Mesothelial cell of epicardium (in vitro differentiated cells): ENCODE results near the gene PARVA. TPM values are rescaled to one million over a fixed set of nuclear protein-coding genes. Genes with fewer than 3 reads are reported as not detected.
A peak's percentile ranks its signal among the peaks of the same experiment; 100 is the strongest.

Source experiments
- DNase-seq, 2 experiments: peaks; one replicate each; pipeline ENCODE4 v3.0.0; 2021; ENCODE audit warnings: low spot score in 2 of 2; ENCODE audit not compliant: unreplicated experiment in 2 of 2
- H3K27ac Mint-ChIP-seq: 2 replicates; pipeline ENCODE4 v1.8.0; 2021; ENCODE audit warnings: mixed read lengths
- H3K27me3 Mint-ChIP-seq: 2 replicates; pipeline ENCODE4 v1.8.0; 2021; ENCODE audit warnings: low read depth, mixed read lengths
- H3K36me3 Mint-ChIP-seq: 2 replicates; pipeline ENCODE4 v1.8.0; 2021; ENCODE audit warnings: mixed read lengths
- H3K4me1 Mint-ChIP-seq: 2 replicates; pipeline ENCODE4 v1.8.0; 2021; ENCODE audit warnings: mixed read lengths
- H3K4me3 Mint-ChIP-seq: 2 replicates; pipeline ENCODE4 v1.8.0; 2021; ENCODE audit warnings: mild to moderate bottlenecking, moderate library complexity, mixed read lengths
- H3K9me3 Mint-ChIP-seq: 2 replicates; pipeline ENCODE4 v1.8.0; 2021; ENCODE audit warnings: mixed read lengths
- total RNA-seq: library from RNA; stranded (reverse); gene quantifications from 3 replicates; pipeline ENCODE4 v1.2.1, GENCODE V29; 2021
- TF ChIP-seq, protein P1 (sequence below): fragments of 200-600 bp; sonication (generic); IDR thresholded peaks from one replicate; pipeline ENCODE4 v1.5.0; 2021; ENCODE audit warnings: antibody characterized with exemption; ENCODE audit not compliant: unreplicated experiment

The PARVA gene
- total RNA-seq, 1 donor from 2014 or later: 77.1 TPM

DNA sequence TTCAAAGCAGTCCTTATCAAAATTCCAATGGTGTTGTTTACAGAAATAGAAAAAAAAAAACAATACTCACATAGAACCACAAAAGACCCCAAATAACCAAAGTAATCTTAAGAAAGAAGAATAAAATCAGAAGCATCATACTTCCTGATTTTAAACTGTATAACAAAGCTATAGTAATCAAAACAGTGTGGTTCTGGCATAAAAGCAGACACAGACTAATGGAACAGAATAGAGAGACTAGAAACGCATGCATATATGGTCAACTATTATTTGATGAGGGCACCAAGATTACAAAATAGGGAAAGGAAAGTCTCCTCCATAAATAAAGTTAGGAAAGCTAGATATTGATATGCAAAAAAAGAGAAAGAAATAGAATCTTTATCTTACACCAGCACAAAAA lies 176.8 kb downstream of the PARVA start:
- TF ChIP-seq, protein P1, sequence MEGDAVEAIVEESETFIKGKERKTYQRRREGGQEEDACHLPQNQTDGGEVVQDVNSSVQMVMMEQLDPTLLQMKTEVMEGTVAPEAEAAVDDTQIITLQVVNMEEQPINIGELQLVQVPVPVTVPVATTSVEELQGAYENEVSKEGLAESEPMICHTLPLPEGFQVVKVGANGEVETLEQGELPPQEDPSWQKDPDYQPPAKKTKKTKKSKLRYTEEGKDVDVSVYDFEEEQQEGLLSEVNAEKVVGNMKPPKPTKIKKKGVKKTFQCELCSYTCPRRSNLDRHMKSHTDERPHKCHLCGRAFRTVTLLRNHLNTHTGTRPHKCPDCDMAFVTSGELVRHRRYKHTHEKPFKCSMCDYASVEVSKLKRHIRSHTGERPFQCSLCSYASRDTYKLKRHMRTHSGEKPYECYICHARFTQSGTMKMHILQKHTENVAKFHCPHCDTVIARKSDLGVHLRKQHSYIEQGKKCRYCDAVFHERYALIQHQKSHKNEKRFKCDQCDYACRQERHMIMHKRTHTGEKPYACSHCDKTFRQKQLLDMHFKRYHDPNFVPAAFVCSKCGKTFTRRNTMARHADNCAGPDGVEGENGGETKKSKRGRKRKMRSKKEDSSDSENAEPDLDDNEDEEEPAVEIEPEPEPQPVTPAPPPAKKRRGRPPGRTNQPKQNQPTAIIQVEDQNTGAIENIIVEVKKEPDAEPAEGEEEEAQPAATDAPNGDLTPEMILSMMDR: no peak
- no peak overlapping the region for H3K4me3 Mint-ChIP-seq
- H3K27me3 Mint-ChIP-seq: no peaks in the 10 kb centered on the region
- H3K4me1 Mint-ChIP-seq: peaks cover 29% of the 10 kb centered on the region
- H3K9me3 Mint-ChIP-seq: peaks cover 15% of the 10 kb centered on the region
- no peak overlapping the region for H3K27ac Mint-ChIP-seq
- no peak for DNase-seq
- H3K36me3 Mint-ChIP-seq: peaks cover 2% of the 10 kb centered on the region

DNA sequence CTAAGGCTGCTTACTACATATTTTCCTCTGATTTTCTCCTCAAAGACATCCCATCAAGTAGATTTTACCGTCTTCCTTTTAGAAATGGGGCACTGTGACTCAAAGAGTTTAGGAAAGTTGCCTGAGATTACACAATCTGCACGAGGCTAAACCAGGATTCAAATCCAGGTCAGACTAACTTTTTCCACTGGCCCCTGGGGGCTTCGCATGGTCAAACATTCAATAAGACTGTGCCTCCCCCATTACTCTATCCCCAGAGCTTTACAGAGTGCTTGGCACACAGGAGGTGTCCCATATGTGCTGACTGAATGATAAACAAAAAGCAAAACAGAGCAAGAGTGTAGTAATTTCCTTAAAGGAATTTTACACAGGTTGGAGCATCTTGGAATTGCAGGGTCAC lies 178.8 kb downstream of the PARVA start:
- Mint-ChIP-seq H3K4me3 (no peak overlapping the region), H3K4me1 (peaks cover 36% of the 10 kb centered on the region), H3K36me3 (peaks cover 2% of the 10 kb centered on the region), H3K27ac (peak overlapping the region; percentile 93), H3K27me3 (no peaks in the 10 kb centered on the region), H3K9me3 (peaks cover 28% of the 10 kb centered on the region)
- TF ChIP-seq, protein P1: no peak
- no peak for DNase-seq

DNA sequence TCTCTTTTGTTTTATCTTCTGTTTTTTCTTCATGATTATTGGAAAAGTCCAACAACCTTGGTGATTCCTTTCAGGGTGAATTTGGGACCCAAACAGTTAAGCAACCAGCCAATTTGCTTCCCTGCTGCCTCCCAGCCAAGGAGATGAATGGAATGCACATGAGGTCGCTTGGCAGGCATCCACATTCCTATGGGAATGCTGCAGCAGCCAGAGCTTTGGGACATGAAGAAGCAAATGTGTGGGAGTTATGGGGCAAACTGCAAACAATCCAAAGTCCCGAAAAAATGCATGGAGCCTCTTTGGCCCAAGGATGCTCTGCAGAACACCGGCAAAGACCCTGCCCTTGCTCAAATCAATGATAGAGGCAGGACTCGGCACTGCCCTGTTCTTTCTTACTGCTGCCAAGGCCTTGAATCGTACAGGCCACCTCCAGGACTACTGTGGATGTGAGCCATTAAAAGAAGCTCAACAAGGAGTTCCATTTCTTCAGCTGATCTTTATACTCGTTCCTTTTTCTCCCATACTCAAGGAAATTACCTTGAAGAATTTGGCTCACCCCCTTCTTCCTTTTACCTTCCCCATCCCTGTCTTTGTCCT lies 179.5 kb downstream of the PARVA start:
- H3K4me1 Mint-ChIP-seq: peaks cover 36% of the 10 kb centered on the region
- peaks cover 28% of the 10 kb centered on the region for H3K9me3 Mint-ChIP-seq
- H3K27ac Mint-ChIP-seq: peak overlapping the region; percentile 93
- DNase-seq: peak; percentile 55 to 70
- TF ChIP-seq, protein P1: no peak
- H3K27me3 Mint-ChIP-seq: no peaks in the 10 kb centered on the region
- peaks cover 2% of the 10 kb centered on the region for H3K36me3 Mint-ChIP-seq
- no peak overlapping the region for H3K4me3 Mint-ChIP-seq

DNA sequence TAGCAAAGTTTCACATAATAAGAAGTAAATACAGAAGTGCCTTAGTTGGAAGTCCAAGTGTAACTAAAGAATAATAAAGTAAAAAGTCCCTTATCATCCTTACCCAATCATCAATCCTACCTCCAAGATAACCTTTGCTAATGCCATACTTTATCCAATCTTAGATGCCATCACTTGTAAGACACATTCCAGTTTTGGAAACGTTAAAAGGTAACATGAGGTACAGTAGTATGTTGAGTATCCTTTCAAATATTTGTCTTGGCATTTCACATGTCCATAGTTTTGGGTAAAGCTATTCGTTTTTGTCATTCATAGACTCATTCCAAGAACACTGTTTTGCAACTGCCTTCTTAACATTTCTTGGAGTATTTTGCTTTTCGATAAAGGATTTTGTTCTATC lies 181.6 kb downstream of the PARVA start:
- no peak overlapping the region for H3K4me3 Mint-ChIP-seq
- peaks cover 24% of the 10 kb centered on the region for H3K9me3 Mint-ChIP-seq
- H3K36me3 Mint-ChIP-seq: peaks cover 2% of the 10 kb centered on the region
- TF ChIP-seq, protein P1: no peak
- DNase-seq: no peak
- H3K27ac Mint-ChIP-seq: no peak overlapping the region
- no peaks in the 10 kb centered on the region for H3K27me3 Mint-ChIP-seq
- H3K4me1 Mint-ChIP-seq: peaks cover 44% of the 10 kb centered on the region

DNA sequence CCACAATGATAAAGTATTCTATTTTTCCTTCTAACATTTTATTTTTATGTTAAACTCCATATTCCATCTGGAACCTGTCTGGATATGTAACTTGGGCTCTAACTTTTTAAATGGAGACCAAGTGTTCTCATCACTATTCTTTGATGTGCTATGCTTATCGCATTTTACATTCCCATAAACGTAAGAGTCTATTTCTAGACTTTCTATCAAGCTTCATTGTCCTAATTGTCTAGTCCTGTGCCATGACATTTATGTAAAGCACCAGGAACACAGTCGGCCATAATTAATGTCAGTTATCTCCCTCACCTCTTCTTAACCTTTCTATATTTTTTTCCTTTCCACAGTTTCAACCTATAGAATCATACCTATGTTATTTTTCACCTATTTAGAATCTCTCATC lies 183.0 kb downstream of the PARVA start:
- H3K4me1 Mint-ChIP-seq: peaks cover 42% of the 10 kb centered on the region
- no peak for DNase-seq
- H3K36me3 Mint-ChIP-seq: no peaks in the 10 kb centered on the region
- H3K27ac Mint-ChIP-seq: no peak overlapping the region
- TF ChIP-seq, protein P1: no peak
- no peak overlapping the region for H3K4me3 Mint-ChIP-seq
- no peaks in the 10 kb centered on the region for H3K27me3 Mint-ChIP-seq
- H3K9me3 Mint-ChIP-seq: peaks cover 13% of the 10 kb centered on the region

DNA sequence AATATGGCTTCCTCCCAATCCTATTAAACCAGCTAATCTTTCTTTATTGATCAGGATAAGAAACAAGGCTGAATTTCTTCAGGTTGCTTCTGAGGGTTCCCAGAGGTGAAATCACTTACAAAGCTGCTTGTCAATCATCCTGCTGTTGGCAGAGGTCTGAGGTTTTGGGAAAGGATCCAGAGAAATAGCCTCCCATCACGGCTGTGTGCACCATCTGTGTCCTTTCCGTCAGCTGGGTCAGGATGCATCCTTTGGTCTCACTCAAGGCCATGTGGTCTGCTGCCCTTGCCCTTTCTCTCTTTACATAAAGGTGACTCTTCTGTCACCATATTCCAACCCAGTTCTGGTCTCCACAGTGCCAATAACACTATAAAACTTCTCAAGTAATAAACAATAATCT lies 183.5 kb downstream of the PARVA start:
- no peaks in the 10 kb centered on the region for H3K27me3 Mint-ChIP-seq
- H3K9me3 Mint-ChIP-seq: peaks cover 14% of the 10 kb centered on the region
- no peak overlapping the region for H3K27ac Mint-ChIP-seq
- no peaks in the 10 kb centered on the region for H3K36me3 Mint-ChIP-seq
- TF ChIP-seq, protein P1: no peak
- no peak for DNase-seq
- H3K4me3 Mint-ChIP-seq: no peak overlapping the region
- peaks cover 37% of the 10 kb centered on the region for H3K4me1 Mint-ChIP-seq
